ENCODE results near the gene PCNX1. TPM values are rescaled to one million over a fixed set of nuclear protein-coding genes. Genes with fewer than 3 reads are reported as not detected.

The PCNX1 gene
- total and polyA plus RNA-seq, 2 of the 4 experiments (the other 2 are of a cell fraction), result 15.0 to 43.7 TPM

- Histone ChIP-seq H3K36me3 (ENCODE audit: control insufficient read depth, insufficient read depth, low read length) (no peaks in the 10 kb centered on the region), H2BK15ac (ENCODE audit: low read depth, low read length) (0 out of 3 replicates have a peak overlapping the region, but pooled peaks have one; percentile 33), H3K4me3 (ENCODE audit: insufficient read depth, low read depth, low read length) (no peak overlapping the region), H2AFZ (replicated peaks; ENCODE audit: low read length, poor library complexity) (no peak overlapping the region), H3K79me1 (ENCODE audit: low read depth in 1 of 2, low read length in 2 of 2) (no peaks in the 10 kb centered on the region), H4K20me1 (ENCODE audit: insufficient read depth, low read length) (no peaks in the 10 kb centered on the region), H2BK5ac (ENCODE audit: low read depth, low read length, poor library complexity, severe bottlenecking) (peak overlapping the region; percentile 25), H3K4me2 (ENCODE audit: low read depth, low read length) (peak overlapping the region; percentile 47), H3K18ac (ENCODE audit: low read depth, low read length) (peak overlapping the region; percentile 70), H2BK20ac (ENCODE audit: low read depth, low read length) (0 out of 2 replicates have a peak overlapping the region, but pooled peaks have one; percentile 9), H4K8ac (ENCODE audit: low read depth in 2 of 2, low read length in 2 of 2) (peak overlapping the region in 1 of 2 experiments; percentile 10; a peak in 1 of 4 replicates), H3K4ac (ENCODE audit: low read depth, low read length) (peak overlapping the region; percentile 9), H3K27ac (ENCODE audit: insufficient read depth, low read length) (peak overlapping the region; percentile 60; the same call in 1 of the 2 replicates), H3K9ac (ENCODE audit: low read depth, low read length) (no peak overlapping the region), H3K4me1 (ENCODE audit: control insufficient read depth, insufficient read depth, low read length) (peaks cover 13% of the 10 kb centered on the region), H2AK5ac (ENCODE audit: low read depth, low read length) (0 out of 2 replicates have a peak overlapping the region, but pooled peaks have one; percentile 8), H3K9me1 (ENCODE audit: insufficient read depth, low read length) (no peaks in the 10 kb centered on the region), H2AK9ac (replicated peaks; ENCODE audit: low read depth, low read length, poor library complexity) (no peak overlapping the region), H3K14ac (replicated peaks; ENCODE audit: low read depth, low read length) (0 out of 2 replicates have a peak overlapping the region, but pooled peaks have one; percentile 16), H4K91ac (ENCODE audit: insufficient read depth, low read depth, low read length) (no peak overlapping the region), H3K27me3 (ENCODE audit: control insufficient read depth, insufficient read depth, low read length) (no peaks in the 10 kb centered on the region), H3K23ac (ENCODE audit: low read depth, low read length) (no peak overlapping the region; the same call in 1 of the 2 replicates), H4K5ac (ENCODE audit: low read depth, low read length) (peak overlapping the region; percentile 84), H3K56ac (ENCODE audit: extremely low read depth, insufficient read depth, low read length) (no peak overlapping the region; the same call in 1 of the 2 replicates), H3K9me3 (ENCODE audit: control insufficient read depth, insufficient read depth, low read length) (no peaks in the 10 kb centered on the region), H2BK120ac (ENCODE audit: low read depth, low read length) (peak overlapping the region; percentile 19; the same call in 1 of the 2 replicates)
- ATAC-seq (ENCODE audit: low read depth), result peak; percentile 15
- dilution Hi-C loops (cut with HindIII; ENCODE audit: low sequenced_read_pairs, unreplicated experiment) (no loop called here), in situ Hi-C loops (cut with MboI; ENCODE audit: low sequenced_read_pairs) (no loop called here), intact Hi-C loops (cut with micrococcal nuclease) (loop anchor here (5.0 kb wide), 1 partner anchor 176 kb away; no protein-coding TSS in a partner anchor)
- no TSS peak for BruUV-seq (replicated peaks)
- CTCF ChIA-PET, result interaction anchor here (0.8 to 1.2 kb wide), 2 partner anchors 19 to 204 kb away, joined by 3 to 6 read pairs; partner anchors contain the start of gene PCNX1
- no peak for DNase-seq
- no CpG with 5 or more reads among the region's 3 CpGs for WGBS, 2 experiments (ENCODE audit: extremely low coverage in 2 of 2, insufficient read length in 1 of 2)
- POLR2A ChIA-PET (ENCODE audit: unreplicated experiment), result no interaction called here
- TF ChIP-seq FOS (IDR thresholded peaks at IDR 0.05; ENCODE audit: low read depth, low read length) (no peak), BHLHE40 (IDR thresholded peaks at IDR 0.05; ENCODE audit: low read depth, low read length) (no peak), ELK1 (IDR thresholded peaks at IDR 0.05; ENCODE audit: borderline replicate concordance, low read depth, low read length) (no peak), RCOR1 (IDR thresholded peaks at IDR 0.05; ENCODE audit: insufficient replicate concordance, low read length) (no peak), SMC3 (IDR thresholded peaks at IDR 0.05; ENCODE audit: low read depth, low read length) (no peak), CEBPB (IDR thresholded peaks at IDR 0.05; ENCODE audit: low read depth, low read length) (no peak), CTCF (conservative IDR thresholded peaks at IDR 0.05; ENCODE audit: low read depth, low read length) (no peak), RFX5 (IDR thresholded peaks at IDR 0.05; ENCODE audit: low read depth, low read length) (no peak), MAFK (IDR thresholded peaks at IDR 0.05; ENCODE audit: low read depth, low read length) (no peak), CHD1 (IDR thresholded peaks at IDR 0.05; ENCODE audit: low read depth, low read length) (no peak), MAZ (IDR thresholded peaks at IDR 0.05; ENCODE audit: borderline replicate concordance, low read depth, low read length) (no peak), NFE2L2 (IDR thresholded peaks at IDR 0.05; ENCODE audit: low read depth, low read length) (no peak), POLR2A (IDR thresholded peaks at IDR 0.05; ENCODE audit: low read depth, low read length) (no peak), RAD21 (IDR thresholded peaks at IDR 0.05; ENCODE audit: low read length) (no peak), MXI1 (IDR thresholded peaks at IDR 0.05; ENCODE audit: borderline replicate concordance, low read depth, low read length) (no peak)
Observed at GRCh38 chr14:70887737-70888499, 19.3 kb upstream of the PCNX1 start.
